GM18526 (cell line): ENCODE results near the gene ETV6.
A peak's percentile ranks its signal among the peaks of the same experiment; 100 is the strongest.

ENCODE experiments used
- POLR2A ChIP-seq: IDR thresholded peaks from 3 replicates; pipeline ENCODE4 v1.6.1; 2011; ENCODE audit not compliant: insufficient read length; ENCODE audit errors: extremely low read depth

Gene ETV6

GRCh38 chr12:11758087-11758486 is 108.6 kb downstream of the ETV6 start:
- no peak for TF ChIP-seq POLR2A

- peak; percentile 19 for TF ChIP-seq POLR2A
These were observed 109.3 kb downstream of the ETV6 start for GRCh38 chr12:11758510-11759493.

GRCh38 chr12:11759494-11759878 is 110.0 kb downstream of the ETV6 start:
- TF ChIP-seq POLR2A = peak; percentile 5

- TF ChIP-seq POLR2A = no peak
These were observed 110.4 kb downstream of the ETV6 start for GRCh38 chr12:11759899-11760298.

- TF ChIP-seq POLR2A = no peak
These were observed 112.5 kb downstream of the ETV6 start for GRCh38 chr12:11761869-11762567.

- no peak for TF ChIP-seq POLR2A
These were observed 113.4 kb downstream of the ETV6 start for GRCh38 chr12:11762723-11763326.

- no peak for TF ChIP-seq POLR2A
These were observed 114.5 kb downstream of the ETV6 start for GRCh38 chr12:11763760-11764520.

GRCh38 chr12:11764837-11765236 is 115.4 kb downstream of the ETV6 start:
- no peak for TF ChIP-seq POLR2A

GRCh38 chr12:11765421-11765816 is 115.9 kb downstream of the ETV6 start:
- no peak for TF ChIP-seq POLR2A

GRCh38 chr12:11765817-11766794 is 116.6 kb downstream of the ETV6 start:
- TF ChIP-seq POLR2A = no peak

GRCh38 chr12:11767029-11767724 is 117.7 kb downstream of the ETV6 start:
- TF ChIP-seq POLR2A = no peak

GRCh38 chr12:11767798-11768197 is 118.3 kb downstream of the ETV6 start:
- TF ChIP-seq POLR2A = no peak

- TF ChIP-seq POLR2A = no peak
These were observed 118.9 kb downstream of the ETV6 start for GRCh38 chr12:11768233-11768965.
